Activated naive CD4-positive, alpha-beta T cell (primary cell): Measurements from ENCODE around the gene RETNLB.

Source experiments
- DNase-seq, 4 experiments: peaks; one replicate each; lab custom pipeline; 2025; lab: John Stamatoyannopoulos, UW

The RETNLB gene

DNA sequence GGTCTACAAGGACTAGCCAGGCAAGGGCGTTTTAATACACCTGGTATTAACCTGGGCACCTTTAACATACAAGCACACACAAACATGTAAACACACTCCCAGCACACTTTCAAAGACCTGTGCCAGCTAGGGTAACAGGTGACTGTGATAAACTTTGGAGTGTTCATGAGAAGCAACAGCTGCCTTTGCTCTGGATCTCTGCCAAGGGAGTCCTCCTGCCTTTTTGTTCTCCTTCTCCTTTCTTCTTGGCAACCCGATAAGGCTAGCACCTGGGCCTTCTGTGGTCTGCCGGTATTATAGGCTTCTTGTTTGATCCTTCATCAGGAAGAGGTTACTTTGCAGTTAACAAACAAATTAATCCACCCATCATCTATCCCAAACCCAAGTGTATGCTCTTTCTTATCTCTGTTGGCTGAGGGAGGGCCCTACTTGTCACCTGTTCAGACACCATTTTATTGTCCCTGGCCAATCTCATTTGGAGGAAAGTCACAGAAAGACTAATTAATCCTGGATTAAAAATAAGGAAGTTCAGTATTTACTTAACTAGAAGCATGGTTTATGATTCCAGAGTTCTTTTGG, at the start of gene RETNLB:
RETNLB (minus strand) TSS at position 7 of the 579 bp plus-strand sequence. CDS start 225 bp downstream, outside the sequence.
- no peak for DNase-seq

GRCh38 chr3:108806316-108806715, 49.1 kb upstream of the RETNLB start:
- no peak for DNase-seq

DNA sequence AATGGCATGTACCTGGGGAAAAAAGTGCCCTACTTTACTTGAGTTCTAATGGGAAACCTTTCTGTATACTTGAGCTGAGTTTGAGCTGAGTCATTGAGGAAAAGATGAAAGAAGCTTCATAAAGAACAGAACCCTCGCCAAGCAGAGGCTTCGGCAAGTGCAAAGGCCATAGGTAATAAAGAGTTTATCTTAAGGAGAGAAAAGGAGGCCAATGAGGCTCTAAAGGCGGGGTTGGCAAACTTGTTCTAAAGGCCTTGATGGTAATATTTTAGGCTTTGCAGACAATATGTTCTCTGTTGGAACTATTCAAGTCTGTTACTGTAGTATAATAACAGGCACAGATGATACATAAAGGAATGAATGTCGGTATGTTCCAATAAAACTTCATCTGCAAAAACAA, 47.8 kb upstream of the RETNLB start:
- no peak for DNase-seq

- no peak for DNase-seq
Measured at GRCh38 chr3:108804437-108804836, 47.2 kb upstream of the RETNLB start.

DNA sequence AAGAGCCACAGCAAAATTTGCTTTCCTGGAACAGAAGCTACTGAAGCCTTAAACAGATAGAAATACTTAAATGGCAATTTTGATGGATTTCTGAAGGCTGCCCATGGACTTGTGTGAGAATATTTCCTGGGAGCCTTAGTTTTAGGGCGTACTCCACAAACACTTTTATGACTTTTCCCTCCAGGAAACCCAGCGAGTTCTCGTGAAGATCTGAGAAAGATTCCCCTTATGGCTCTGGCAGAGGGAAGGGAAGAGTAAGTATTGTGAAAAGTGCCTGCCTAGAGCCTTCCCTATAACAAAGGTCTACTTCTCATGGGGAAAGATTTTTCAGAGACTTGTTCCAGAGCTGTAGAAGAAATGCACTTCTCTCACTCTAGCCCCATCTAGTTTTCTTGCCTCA, 34.3 kb upstream of the RETNLB start:
- DNase-seq = no peak

DNA sequence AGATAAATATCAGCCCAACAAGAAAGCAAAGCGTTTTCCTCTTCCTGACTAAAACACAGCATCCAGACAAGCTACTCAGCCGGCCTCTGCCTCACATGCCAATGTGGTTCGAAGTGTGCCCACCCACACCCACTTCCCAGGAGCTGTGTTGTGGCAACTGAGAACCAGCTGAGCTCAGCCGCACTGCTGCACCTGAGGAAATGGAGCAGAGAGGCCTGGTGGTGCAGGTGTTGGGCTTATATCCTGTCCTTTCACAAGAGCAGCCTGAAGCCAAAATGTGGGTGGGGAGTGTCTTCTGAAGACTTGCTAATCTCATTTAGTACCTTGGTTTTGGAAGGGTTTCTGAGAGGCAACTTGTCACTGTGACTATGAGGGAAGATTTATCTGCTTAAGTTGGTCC, 23.0 kb upstream of the RETNLB start:
- peak in 1 of 4 experiments; percentile 10 for DNase-seq

DNA sequence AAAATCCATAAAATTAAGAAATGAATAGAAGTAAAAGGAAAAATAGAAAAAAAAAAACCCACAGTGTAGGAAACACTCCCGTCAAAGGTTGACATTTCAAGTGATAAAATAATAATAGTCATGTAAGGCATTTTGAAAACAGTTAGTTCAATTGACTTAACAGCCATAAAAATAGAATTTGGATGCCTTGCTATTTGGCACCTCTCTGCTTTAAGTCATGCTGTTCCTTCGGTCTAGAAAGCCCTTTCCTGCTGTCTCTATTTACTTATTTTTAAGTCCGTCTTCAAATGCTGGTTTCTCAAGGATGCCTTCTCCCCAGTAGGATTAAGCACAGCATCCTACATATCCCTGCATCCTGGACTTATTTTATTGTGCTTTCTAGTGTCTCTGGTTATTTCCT, 22.3 kb upstream of the RETNLB start:
- DNase-seq = no peak

DNA sequence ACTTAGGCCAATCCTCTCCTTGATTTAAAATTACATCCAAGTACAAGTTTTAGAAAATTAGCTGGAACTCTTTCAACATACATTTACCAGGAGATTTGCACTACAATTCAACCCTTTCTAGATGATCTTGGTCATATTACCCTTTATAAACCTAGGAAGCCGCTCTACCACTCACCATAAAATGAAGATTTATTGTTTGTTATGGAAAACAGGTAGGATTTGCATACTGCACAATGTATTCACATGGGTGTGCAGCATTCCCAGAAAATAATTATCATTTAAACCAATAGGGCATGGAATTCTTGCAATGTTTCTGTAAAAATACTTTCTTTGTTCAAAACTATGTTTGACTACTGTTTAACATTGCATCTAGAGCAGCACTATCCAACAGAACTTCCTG, 18.4 kb upstream of the RETNLB start:
- DNase-seq = no peak

DNA sequence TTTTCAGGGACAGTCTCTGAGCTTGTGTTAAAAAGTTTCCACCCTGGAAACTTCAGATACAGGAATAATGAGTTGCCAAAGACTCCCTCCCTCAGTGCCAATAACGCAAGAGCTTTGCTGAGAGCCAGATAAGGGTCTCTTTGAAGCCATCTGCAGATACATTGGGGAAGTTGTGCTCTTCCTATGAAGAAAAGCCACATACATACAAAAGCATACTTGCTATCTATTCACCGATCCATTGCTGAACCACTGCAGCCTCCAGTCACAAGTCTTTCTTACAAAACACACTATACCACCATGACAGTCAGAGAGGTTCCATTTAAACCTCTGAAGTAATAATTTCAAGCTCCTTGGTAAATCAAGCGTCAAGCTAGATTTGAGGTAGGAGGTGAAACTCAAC, 10.0 kb upstream of the RETNLB start:
- DNase-seq = no peak

DNA sequence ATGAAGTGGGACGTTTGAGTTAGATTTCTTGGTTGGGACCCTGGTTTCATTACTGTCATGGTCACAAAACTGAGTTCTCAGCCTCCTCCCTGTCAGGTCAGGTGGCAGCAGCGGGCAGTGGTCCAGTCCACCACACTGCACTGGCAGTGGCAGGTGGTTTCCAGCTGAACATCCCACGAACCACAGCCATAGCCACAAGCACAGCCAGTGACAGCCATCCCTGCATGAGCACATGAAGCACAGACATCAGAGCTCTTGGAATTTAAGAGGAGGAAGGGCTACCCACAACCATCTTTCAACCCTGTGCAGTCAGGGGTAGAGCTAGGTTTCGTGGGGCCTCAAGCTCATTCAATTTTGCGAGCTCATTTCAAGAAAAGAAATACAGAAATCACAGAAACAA, 1.5 kb downstream of the RETNLB start:
- DNase-seq = no peak

GRCh38 chr3:108744762-108745161, 12.4 kb downstream of the RETNLB start:
- DNase-seq = no peak

GRCh38 chr3:108742929-108743328, 14.3 kb downstream of the RETNLB start:
- DNase-seq = no peak

DNA sequence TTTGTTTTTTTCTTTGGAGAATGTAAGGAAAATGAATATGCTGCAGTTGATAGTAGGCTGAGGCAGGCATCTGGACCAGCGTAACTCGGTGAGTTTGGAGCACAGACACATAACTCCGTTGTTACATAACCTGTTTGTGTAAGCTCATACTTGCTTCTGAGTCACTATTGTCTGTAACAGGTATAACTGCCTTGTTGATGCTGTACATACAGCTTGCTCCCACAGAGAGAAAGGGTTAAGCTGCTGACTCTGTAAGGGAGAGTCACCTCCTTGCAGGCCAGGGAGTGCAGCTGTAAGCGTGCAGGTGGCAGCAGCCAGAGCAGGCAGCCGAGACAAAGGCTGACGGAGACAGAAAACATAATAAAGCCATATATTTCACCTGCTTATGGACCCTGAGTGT, 20.4 kb downstream of the RETNLB start:
- no peak for DNase-seq

GRCh38 chr3:108728934-108729333, 28.3 kb downstream of the RETNLB start:
- no peak for DNase-seq

- no peak for DNase-seq
Measured at GRCh38 chr3:108728105-108728504, 29.1 kb downstream of the RETNLB start.

GRCh38 chr3:108724101-108724500, 33.1 kb downstream of the RETNLB start:
- no peak for DNase-seq

GRCh38 chr3:108722724-108723123, 34.5 kb downstream of the RETNLB start:
- DNase-seq = no peak

DNA sequence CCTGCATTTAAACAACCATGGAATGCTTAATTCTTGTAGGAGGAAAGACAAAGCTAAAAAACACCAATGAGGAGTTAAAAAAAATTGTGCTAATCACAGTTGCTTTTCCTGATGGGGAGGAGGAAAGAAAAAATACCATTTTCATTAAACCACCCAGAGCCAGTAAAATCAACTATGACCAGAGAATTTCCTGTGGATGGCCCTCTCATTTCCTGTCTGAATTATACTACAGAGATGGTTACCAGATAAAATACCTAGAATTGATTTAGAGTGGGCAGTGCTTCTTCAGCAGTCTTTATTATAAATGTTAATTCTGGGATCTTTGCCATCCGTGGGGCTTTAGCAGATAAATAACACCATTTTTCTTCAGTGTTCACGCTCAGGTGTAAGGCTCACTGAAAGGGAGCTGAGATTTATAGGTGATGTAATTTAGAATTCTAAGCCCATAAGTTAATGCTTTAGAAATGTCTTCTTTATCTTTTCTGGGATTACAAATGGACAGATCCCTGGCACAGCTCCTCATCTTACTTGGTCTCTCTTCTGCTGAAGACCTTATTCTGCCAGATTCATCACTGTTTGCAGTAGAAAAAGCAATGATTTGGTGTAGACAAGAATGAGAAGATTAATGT, 37.9 kb downstream of the RETNLB start:
- DNase-seq = no peak

GRCh38 chr3:108718454-108718853, 38.8 kb downstream of the RETNLB start:
- no peak for DNase-seq

GRCh38 chr3:108713816-108714215, 43.4 kb downstream of the RETNLB start:
- no peak for DNase-seq

GRCh38 chr3:108713009-108713516, 44.1 kb downstream of the RETNLB start:
- no peak for DNase-seq
